DND-41 (cell line): ENCODE measurements around the gene FRMPD1.

Experiments used
- ATAC-seq: fragments of 200-7000 bp; cut with Tn5 transposase; 3 replicates; pipeline ENCODE4 v1.9.1; 2021; ENCODE audit warnings: low read depth; ENCODE audit not compliant: insufficient read depth
- DNase-seq: peaks from one replicate; pipeline ENCODE4 v3.0.0-alpha.2; 2020
- H2AFZ ChIP-seq: 2 replicates; pipeline ENCODE4 v1.6.0; 2012; ENCODE audit warnings: low read depth, low read length
- H3K27ac ChIP-seq: 2 replicates; pipeline ENCODE4 v1.5.1; 2012; ENCODE audit warnings: low read length, inconsistent platforms
- H3K27me3 ChIP-seq: fragments of 200-600 bp; sonication (generic); 2 replicates; pipeline ENCODE4 v1.6.0; 2012; ENCODE audit warnings: low read length, mild to moderate bottlenecking, inconsistent platforms; ENCODE audit not compliant: insufficient read depth, poor library complexity
- H3K36me3 ChIP-seq: 2 replicates; pipeline ENCODE4 v1.5.1; 2012; ENCODE audit warnings: low read length, inconsistent platforms; ENCODE audit not compliant: insufficient read depth
- H3K4me1 ChIP-seq: 2 replicates; pipeline ENCODE4 v1.5.1; 2012; ENCODE audit warnings: mild to moderate bottlenecking, low read length; ENCODE audit not compliant: insufficient read depth
- H3K4me2 ChIP-seq: 2 replicates; pipeline ENCODE4 v1.6.0; 2012; ENCODE audit warnings: mild to moderate bottlenecking, moderate library complexity, low read length, inconsistent platforms; ENCODE audit not compliant: insufficient read depth
- H3K4me3 ChIP-seq, 2 experiments: fragments of 200-600 bp in 1 of 2; shearing (Covaris generic) in 1 of 2; 2 replicates each; pipeline ENCODE4 v1.5.1; 2012 to 2016; ENCODE audit warnings: inconsistent platforms in 2 of 2, low read length in 2 of 2, mild to moderate bottlenecking in 2 of 2, low read depth in 1 of 2, moderate library complexity in 1 of 2
- H3K79me2 ChIP-seq: 2 replicates; pipeline ENCODE4 v1.6.0; 2012; ENCODE audit warnings: low read length, inconsistent platforms; ENCODE audit not compliant: insufficient read depth
- H3K9ac ChIP-seq: 2 replicates; pipeline ENCODE4 v1.6.0; 2012; ENCODE audit warnings: low read depth, mild to moderate bottlenecking, inconsistent platforms, low read length, moderate library complexity
- H3K9me3 ChIP-seq: 2 replicates; pipeline ENCODE4 v1.5.1; 2012; ENCODE audit warnings: low read length, moderate library complexity, mild to moderate bottlenecking, inconsistent platforms; ENCODE audit not compliant: insufficient read depth, severe bottlenecking
- H4K20me1 ChIP-seq: 2 replicates; pipeline ENCODE4 v1.6.0; 2012; ENCODE audit warnings: low read length; ENCODE audit not compliant: insufficient read depth
- CTCF ChIP-seq: IDR thresholded peaks from 2 replicates; pipeline ENCODE4 v1.5.1; 2012; ENCODE audit warnings: borderline replicate concordance, low read length, moderate library complexity, mild to moderate bottlenecking; ENCODE audit not compliant: poor library complexity, severe bottlenecking; ENCODE audit errors: extremely low read depth
- EZH2 ChIP-seq: IDR thresholded peaks from 3 replicates; pipeline ENCODE4 v1.6.1; 2012; ENCODE audit warnings: borderline replicate concordance, low read depth, mild to moderate bottlenecking, moderate library complexity, low read length, inconsistent platforms; ENCODE audit not compliant: severe bottlenecking

Gene FRMPD1

GRCh38 chr9:37656936-37657335, 6.2 kb downstream of the FRMPD1 start:
- Histone ChIP-seq H3K9me3 (no peaks in the 10 kb centered on the region), H3K4me3 (no peak overlapping the region), H3K9ac (no peak overlapping the region), H3K36me3 (no peaks in the 10 kb centered on the region), H3K4me1 (no peaks in the 10 kb centered on the region), H3K4me2 (no peak overlapping the region), H3K27ac (no peak overlapping the region), H4K20me1 (no peaks in the 10 kb centered on the region), H3K27me3 (peaks cover 19% of the 10 kb centered on the region), H2AFZ (no peak overlapping the region), H3K79me2 (no peaks in the 10 kb centered on the region)
- ATAC-seq: no peak
- TF ChIP-seq EZH2: no peak
- no peak for TF ChIP-seq CTCF
- DNase-seq: no peak

- Histone ChIP-seq H2AFZ (no peak overlapping the region), H4K20me1 (no peaks in the 10 kb centered on the region), H3K9me3 (no peaks in the 10 kb centered on the region), H3K4me2 (no peak overlapping the region), H3K9ac (no peak overlapping the region), H3K79me2 (no peaks in the 10 kb centered on the region), H3K27ac (no peak overlapping the region), H3K27me3 (peaks cover 19% of the 10 kb centered on the region), H3K4me3 (no peak overlapping the region), H3K36me3 (no peaks in the 10 kb centered on the region), H3K4me1 (no peaks in the 10 kb centered on the region)
- DNase-seq (no peak), ATAC-seq (no peak)
- no peak for TF ChIP-seq EZH2
- TF ChIP-seq CTCF: no peak
Measured at GRCh38 chr9:37660691-37661090, 9.9 kb downstream of the FRMPD1 start.

- no peaks in the 10 kb centered on the region for H3K79me2 ChIP-seq
- no peaks in the 10 kb centered on the region for H3K36me3 ChIP-seq
- H3K27me3 ChIP-seq: peaks cover 15% of the 10 kb centered on the region
- H3K9ac ChIP-seq: no peak overlapping the region
- H3K4me1 ChIP-seq: no peaks in the 10 kb centered on the region
- ATAC-seq (no peak), DNase-seq (no peak)
- no peak overlapping the region for H3K27ac ChIP-seq
- no peak overlapping the region for H2AFZ ChIP-seq
- no peak overlapping the region for H3K4me2 ChIP-seq
- H3K4me3 ChIP-seq: no peak overlapping the region
- no peaks in the 10 kb centered on the region for H3K9me3 ChIP-seq
- TF ChIP-seq CTCF (no peak), EZH2 (no peak)
- H4K20me1 ChIP-seq: no peaks in the 10 kb centered on the region
Measured at GRCh38 chr9:37663926-37664325, 13.2 kb downstream of the FRMPD1 start.

- DNase-seq (no peak), ATAC-seq (no peak)
- no peak overlapping the region for H3K4me2 ChIP-seq
- no peaks in the 10 kb centered on the region for H3K4me1 ChIP-seq
- no peak overlapping the region for H2AFZ ChIP-seq
- H3K27me3 ChIP-seq: peaks cover 7% of the 10 kb centered on the region
- no peak overlapping the region for H3K9ac ChIP-seq
- no peak overlapping the region for H3K27ac ChIP-seq
- H3K4me3 ChIP-seq: no peak overlapping the region
- no peaks in the 10 kb centered on the region for H3K36me3 ChIP-seq
- no peaks in the 10 kb centered on the region for H3K9me3 ChIP-seq
- no peaks in the 10 kb centered on the region for H3K79me2 ChIP-seq
- H4K20me1 ChIP-seq: no peaks in the 10 kb centered on the region
- TF ChIP-seq CTCF (no peak), EZH2 (no peak)
Measured at GRCh38 chr9:37667706-37668105, 17.0 kb downstream of the FRMPD1 start.
